HepG2 (cell line): ENCODE measurements around the gene TFEC. TPM values are rescaled to one million over a fixed set of nuclear protein-coding genes. Genes with fewer than 3 reads are reported as not detected.

ENCODE experiments used
- ATAC-seq: fragments of 200-7000 bp; cut with Tn5 transposase; 3 replicates; pipeline ENCODE4 v1.9.1; 2020; ENCODE audit warnings: mild to moderate bottlenecking, moderate library complexity
- BruUV-seq: library from RNA; stranded (reverse); fragments of 400-500 nt; replicated peaks from 2 replicates; lab custom pipeline; 2021; lab: Mats Ljungman, UMichigan
- CTCF ChIA-PET: fragments of 300-600 bp; formaldehyde crosslinking; extraction: SDS; loops from one replicate; lab custom pipeline; 2021; ENCODE audit warnings: low total read pairs, inconsistent platforms, low intra/inter-chr PET ratio; lab: Yijun Ruan, JAX
- POLR2A ChIA-PET: fragments of 350-600 bp; sonication (Branson Sonifier 250); formaldehyde crosslinking; loops from one replicate; lab custom pipeline; 2020; ENCODE audit warnings: antibody characterized with exemption, inconsistent platforms; lab: Yijun Ruan, JAX
- DNase-seq: peaks from one replicate; pipeline ENCODE4 v3.0.0-alpha.2; 2015; ENCODE audit warnings: low spot score
- FAIRE-seq: peaks from 3 replicates; lab custom pipeline; 2011; peaks lifted over from hg19 to GRCh38; lab: Jason Lieb, UNC
- H2AFZ ChIP-seq: one replicate; pipeline ENCODE4 v1.6.1; 2011; ENCODE audit warnings: low read length, inconsistent platforms
- H3K27ac ChIP-seq: fragments of 300-600 bp; 3 replicates; pipeline ENCODE4 v1.8.0; 2011; ENCODE audit warnings: mixed run types, mild to moderate bottlenecking, mixed read lengths, low read length, inconsistent platforms; ENCODE audit not compliant: insufficient read depth; ENCODE audit errors: extremely low read length
- H3K27me3 ChIP-seq, 2 experiments: fragments of 200-600 bp in 1 of 2; 2 replicates in 1 of 2; 3 replicates in 1 of 2; pipeline versions ENCODE4 v1.6.0 to v1.8.0; 2011; ENCODE audit warnings: low read length in 2 of 2, mild to moderate bottlenecking in 2 of 2, moderate library complexity in 2 of 2, inconsistent platforms in 1 of 2; ENCODE audit not compliant: insufficient read depth in 2 of 2, control insufficient read depth in 1 of 2
- H3K36me3 ChIP-seq, 2 experiments: fragments of 200-600 bp in 1 of 2; replicated peaks in 1 of 2; 2 replicates in 1 of 2; 3 replicates in 1 of 2; pipeline versions ENCODE4 v1.5.1 to v1.8.0; 2011; ENCODE audit warnings: low read length in 2 of 2, inconsistent platforms in 1 of 2; ENCODE audit not compliant: insufficient read depth in 2 of 2, control insufficient read depth in 1 of 2
- H3K4me1 ChIP-seq: 2 replicates; pipeline ENCODE4 v1.5.1; 2012; ENCODE audit warnings: low read length, inconsistent platforms; ENCODE audit not compliant: insufficient read depth
- H3K4me2 ChIP-seq: 2 replicates; pipeline ENCODE4 v1.6.0; 2011; ENCODE audit warnings: low read depth, low read length, inconsistent platforms
- H3K4me3 ChIP-seq, 3 experiments: fragments of 200-600 bp in 1 of 3; sonication (generic), shearing (Covaris generic) in 1 of 3; replicated peaks in 1 of 3; 2 replicates each; pipeline ENCODE4 v1.5.1; 2011 to 2016; ENCODE audit warnings: low read length in 3 of 3, inconsistent platforms in 2 of 3, low read depth in 2 of 3, mild to moderate bottlenecking in 2 of 3, control low read depth in 1 of 3, mixed read lengths in 1 of 3; ENCODE audit not compliant: insufficient read depth in 1 of 3
- H3K79me2 ChIP-seq: one replicate; pipeline ENCODE4 v1.6.1; 2011; ENCODE audit warnings: low read length, inconsistent platforms; ENCODE audit not compliant: insufficient read depth
- H3K9ac ChIP-seq: 2 replicates; pipeline ENCODE4 v1.6.0; 2011; ENCODE audit warnings: mild to moderate bottlenecking, low read depth, low read length, inconsistent platforms; ENCODE audit not compliant: insufficient read depth
- H3K9me3 ChIP-seq: 2 replicates; pipeline ENCODE4 v1.5.1; 2012; ENCODE audit warnings: mild to moderate bottlenecking, low read length
- H4K20me1 ChIP-seq: 2 replicates; pipeline ENCODE4 v1.6.0; 2011; ENCODE audit warnings: inconsistent platforms, mild to moderate bottlenecking, low read length, moderate library complexity; ENCODE audit not compliant: insufficient read depth
- ARNTL ChIP-seq: sonication (generic); formaldehyde crosslinking; IDR thresholded peaks from 2 replicates; pipeline ENCODE4 v1.4.0; 2020; ENCODE audit warnings: mild to moderate bottlenecking, missing genetic modification reagents
- BATF2 ChIP-seq: sonication (generic); formaldehyde crosslinking; IDR thresholded peaks from 2 replicates; pipeline ENCODE4 v1.8.0; 2022; ENCODE audit warnings: mild to moderate bottlenecking, missing genetic modification reagents, moderate library complexity
- DPF2 ChIP-seq: sonication (generic); formaldehyde crosslinking; IDR thresholded peaks from 2 replicates; pipeline ENCODE4 v1.4.0; 2020; ENCODE audit warnings: mild to moderate bottlenecking, low read depth, missing genetic modification reagents, borderline replicate concordance
- DR1 ChIP-seq: sonication (generic); formaldehyde crosslinking; IDR thresholded peaks from 2 replicates; pipeline ENCODE4 v1.8.0; 2021; ENCODE audit warnings: mild to moderate bottlenecking, missing genetic modification reagents, inconsistent platforms
- ISL2 ChIP-seq: sonication (generic); formaldehyde crosslinking; IDR thresholded peaks from 2 replicates; pipeline ENCODE4 v1.5.0; 2020; ENCODE audit warnings: missing genetic modification reagents
- MTF1 ChIP-seq: sonication (generic); formaldehyde crosslinking; IDR thresholded peaks from 2 replicates; pipeline ENCODE4 v1.5.0; 2020; ENCODE audit warnings: missing genetic modification reagents
- RORA ChIP-seq: sonication (generic); formaldehyde crosslinking; IDR thresholded peaks from 2 replicates; pipeline ENCODE4 v1.5.0; 2020; ENCODE audit warnings: mild to moderate bottlenecking, missing genetic modification reagents, moderate library complexity
- SALL1 ChIP-seq: sonication (generic); formaldehyde crosslinking; IDR thresholded peaks from 2 replicates; pipeline ENCODE4 v1.8.0; 2022; ENCODE audit warnings: mild to moderate bottlenecking, missing genetic modification reagents
- TAF1 ChIP-seq: sonication (generic); formaldehyde crosslinking; IDR thresholded peaks from 2 replicates; pipeline ENCODE4 v1.4.0; 2020; ENCODE audit warnings: missing genetic modification reagents
- YEATS4 ChIP-seq: sonication (generic); formaldehyde crosslinking; IDR thresholded peaks from 2 replicates; pipeline ENCODE4 v1.4.0; 2020; ENCODE audit warnings: missing genetic modification reagents, borderline replicate concordance
- ZFAT ChIP-seq: sonication (generic); formaldehyde crosslinking; conservative IDR thresholded peaks from 2 replicates; pipeline ENCODE4 v1.8.1; 2023; ENCODE audit warnings: missing genetic modification reagents, inconsistent platforms
- ZFP36 ChIP-seq: fragments of 150-350 bp; IDR thresholded peaks from 2 replicates; pipeline ENCODE4 v1.6.1; 2018; ENCODE audit warnings: borderline replicate concordance, low read length, low read depth; ENCODE audit not compliant: partially characterized antibody
- ZNF205 ChIP-seq: IDR thresholded peaks from 2 replicates; pipeline ENCODE4 v1.6.1; 2018; ENCODE audit warnings: missing biosample characterization, missing genetic modification reagents
- ZNF296 ChIP-seq: sonication (generic); formaldehyde crosslinking; conservative IDR thresholded peaks from 2 replicates; pipeline ENCODE4 v1.5.0; 2020; ENCODE audit warnings: mild to moderate bottlenecking, missing genetic modification reagents
- ZNF350 ChIP-seq: sonication (generic); formaldehyde crosslinking; IDR thresholded peaks from 2 replicates; pipeline ENCODE4 v1.4.0; 2020; ENCODE audit warnings: mild to moderate bottlenecking, low read depth, missing genetic modification reagents, borderline replicate concordance
- ZNF468 ChIP-seq: sonication (generic); formaldehyde crosslinking; IDR thresholded peaks from 2 replicates; pipeline ENCODE4 v1.8.0; 2022; ENCODE audit warnings: mild to moderate bottlenecking, moderate library complexity, missing genetic modification reagents
- ZNF709 ChIP-seq: sonication (generic); formaldehyde crosslinking; IDR thresholded peaks from 2 replicates; pipeline ENCODE4 v1.5.0; 2020; ENCODE audit warnings: mild to moderate bottlenecking, missing genetic modification reagents
- ZNF710 ChIP-seq: sonication (generic); formaldehyde crosslinking; IDR thresholded peaks from 2 replicates; pipeline ENCODE4 v1.5.0; 2020; ENCODE audit warnings: mild to moderate bottlenecking, missing genetic modification reagents, borderline replicate concordance
- ZNF777 ChIP-seq: sonication (generic); formaldehyde crosslinking; IDR thresholded peaks from 2 replicates; pipeline ENCODE4 v1.4.0; 2020; ENCODE audit warnings: missing genetic modification reagents
- ZUFSP ChIP-seq: sonication (generic); formaldehyde crosslinking; IDR thresholded peaks from 2 replicates; pipeline ENCODE4 v1.9.0; 2021; ENCODE audit warnings: missing genetic modification reagents, mild to moderate bottlenecking, borderline replicate concordance
- in situ Hi-C: cut with HindIII; loops from 2 replicates; pipeline ENCODE4 v1.10.0; 2017; ENCODE audit warnings: low pct_unique_long_range_greater_than_20kb; ENCODE audit not compliant: extremely low pct_ligation_motif_present
- intact Hi-C: fragments of 100-400 bp; cut with micrococcal nuclease; formaldehyde crosslinking; loops from one replicate; pipeline ENCODE4 v1.10.0; 2022; ENCODE audit not compliant: unreplicated experiment
- polyA plus RNA-seq, 8 experiments: library from polyadenylated mRNA; depleted of rRNA in 3 of 8; stranded (reverse) in 7 of 8; unstranded in 1 of 8; fragments of >200 nt; fragmentation: Illumina TruSeq in 4 of 8; extraction: Trizol in 4 of 8; gene quantifications; 2 replicates each; pipeline versions ENCODE4 v1.2.1 to v1.2.3, GENCODE V29; 2011 to 2016; ENCODE audit warnings: low read depth in 4 of 8, missing spikeins in 1 of 8, mixed read lengths in 1 of 8; ENCODE audit not compliant: insufficient read depth in 1 of 8
- total RNA-seq, 5 experiments: library from RNA; depleted of rRNA; stranded (reverse); fragments of >200 nt; fragmentation: Illumina TruSeq; extraction: Trizol; gene quantifications; 2 replicates each; pipeline ENCODE4 v1.2.3, GENCODE V29; 2016; ENCODE audit warnings: low read depth in 1 of 5

Gene TFEC
- total and polyA plus RNA-seq, 2 of the 13 experiments (the other 11 are each of a cell fraction or from before 2014, with no cell fraction given) = not detected

DNA sequence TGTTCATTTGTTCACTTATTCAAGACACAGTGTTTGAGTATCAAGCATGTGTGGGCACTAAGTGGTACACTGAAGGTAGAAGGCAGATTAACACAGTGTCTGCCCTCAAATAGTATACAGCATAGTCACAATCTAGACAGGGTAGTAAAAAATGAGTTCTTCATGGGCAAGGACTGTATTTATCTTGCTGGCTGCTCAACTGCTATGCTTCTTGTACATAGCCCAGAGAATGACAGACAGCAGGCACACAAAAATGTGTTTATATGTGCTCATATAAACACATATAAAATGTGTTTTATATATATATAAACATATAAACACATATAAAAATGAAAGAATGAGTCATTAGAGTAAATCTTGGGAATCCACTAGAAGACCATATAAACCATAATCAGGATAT is 43.1 kb downstream of the TFEC start:
- Histone ChIP-seq H3K36me3 (no peaks in the 10 kb centered on the region), H3K4me1 (no peaks in the 10 kb centered on the region), H3K9ac (no peak overlapping the region), H3K27ac (no peak overlapping the region), H3K4me2 (no peak overlapping the region), H3K9me3 (no peaks in the 10 kb centered on the region), H3K4me3 (no peak overlapping the region), H3K27me3 (no peaks in the 10 kb centered on the region; a peak in 1 of 5 replicates), H4K20me1 (no peaks in the 10 kb centered on the region), H3K79me2 (no peaks in the 10 kb centered on the region), H2AFZ (no peak overlapping the region)
- POLR2A ChIA-PET = no interaction called here
- ATAC-seq (no peak), FAIRE-seq (no peak), DNase-seq (no peak)
- intact Hi-C loops (no loop called here), in situ Hi-C loops (no loop called here)
- TF ChIP-seq ZFP36 (no peak), ZFAT (CRISPR knock-in tag) (no peak), MTF1 (CRISPR knock-in tag) (no peak), ZNF350 (no peak), YEATS4 (CRISPR knock-in tag) (no peak), DR1 (no peak), RORA (CRISPR knock-in tag) (no peak), SALL1 (CRISPR knock-in tag) (no peak), ZNF205 (CRISPR knock-in tag) (no peak), BATF2 (CRISPR knock-in tag) (no peak), ARNTL (CRISPR knock-in tag) (no peak), ZNF296 (CRISPR knock-in tag) (no peak), ISL2 (CRISPR knock-in tag) (no peak), ZUFSP (no peak), DPF2 (CRISPR knock-in tag) (no peak), ZNF777 (no peak), ZNF710 (CRISPR knock-in tag) (no peak), ZNF468 (no peak), TAF1 (CRISPR knock-in tag) (no peak), ZNF709 (no peak)
- CTCF ChIA-PET = no interaction called here
- BruUV-seq = no TSS peak
